ENCODE data around the gene GALNT3.

Gene GALNT3

DNA sequence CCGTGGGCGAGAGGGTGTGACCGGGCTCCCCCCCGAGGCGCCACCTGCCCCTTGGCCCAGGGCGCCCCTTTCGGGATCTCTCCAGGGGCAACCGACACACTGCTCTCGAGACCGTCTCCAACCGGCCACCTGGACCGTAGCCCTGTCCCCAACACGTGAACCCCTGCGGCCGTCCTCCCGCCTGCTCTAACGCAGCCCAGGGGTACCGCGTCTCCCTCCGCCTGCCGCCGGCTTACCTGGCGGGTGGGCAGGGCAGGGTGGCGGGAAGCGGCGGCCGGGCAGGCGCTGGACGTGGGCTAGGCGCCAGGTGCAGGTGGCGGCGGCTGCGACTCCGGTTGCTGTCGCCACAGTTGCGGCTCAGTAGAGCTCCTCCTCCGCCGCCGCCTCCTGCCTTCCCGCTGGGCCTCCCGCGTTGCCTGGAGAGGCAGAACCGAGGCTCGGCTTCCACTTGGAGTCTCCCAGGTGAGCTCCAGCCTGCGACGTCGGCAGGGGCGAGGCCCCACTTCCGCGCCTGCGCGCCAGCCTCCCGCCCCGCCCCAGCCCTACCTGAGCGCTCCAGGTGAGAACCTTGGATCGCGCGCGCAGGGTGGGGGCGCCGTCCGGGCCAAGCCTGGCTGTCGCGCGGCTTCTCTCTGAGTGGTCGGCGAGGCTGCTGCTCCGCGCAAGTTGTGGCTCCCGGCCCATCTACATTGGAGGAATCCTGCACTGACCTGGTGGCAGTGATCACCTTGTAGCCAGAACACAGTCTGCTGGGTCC lies at the start of gene GALNT3:
Gene GALNT3 (minus strand): TSS at position 469 of the 757 bp plus-strand sequence. CDS start 23,547 bp downstream, outside the sequence.
- peak; percentile 81 for DNase-seq (ENCODE audit: low spot score)

GRCh38 chr2:165843351-165843750 lies 49.3 kb upstream of the GALNT3 start:
- no peak for DNase-seq (ENCODE audit: low spot score)

DNA sequence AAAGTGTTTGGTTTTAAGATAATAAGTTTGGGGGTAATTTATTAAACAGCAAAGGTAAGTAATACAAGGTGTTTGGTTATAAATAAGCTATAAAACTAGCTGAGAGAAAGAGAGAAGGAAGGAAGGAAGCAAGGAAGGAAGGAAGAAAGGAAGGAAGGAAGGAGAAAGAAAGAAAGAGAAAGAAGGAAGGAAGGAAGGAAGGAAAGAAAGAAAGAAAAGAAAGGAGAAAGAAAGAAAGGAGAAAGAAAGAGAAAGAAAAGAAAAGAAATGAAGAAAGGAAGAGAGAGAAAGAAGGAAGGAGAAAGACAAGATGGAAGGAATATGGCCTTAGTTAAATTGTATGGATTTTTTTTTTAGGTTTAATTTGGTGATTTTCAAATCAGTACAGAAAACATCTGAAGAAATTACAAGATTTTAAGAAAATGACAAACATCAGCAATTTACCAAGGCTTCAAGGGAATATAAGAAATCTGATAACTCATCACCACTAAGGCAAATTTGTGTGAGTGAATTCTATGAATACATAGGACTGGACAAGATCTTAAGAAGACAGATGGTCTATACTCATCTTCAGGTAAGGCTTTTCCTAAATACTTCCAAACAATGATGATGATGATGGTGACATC lies 46.4 kb upstream of the GALNT3 start:
- DNase-seq (ENCODE audit: low spot score), result no peak

DNA sequence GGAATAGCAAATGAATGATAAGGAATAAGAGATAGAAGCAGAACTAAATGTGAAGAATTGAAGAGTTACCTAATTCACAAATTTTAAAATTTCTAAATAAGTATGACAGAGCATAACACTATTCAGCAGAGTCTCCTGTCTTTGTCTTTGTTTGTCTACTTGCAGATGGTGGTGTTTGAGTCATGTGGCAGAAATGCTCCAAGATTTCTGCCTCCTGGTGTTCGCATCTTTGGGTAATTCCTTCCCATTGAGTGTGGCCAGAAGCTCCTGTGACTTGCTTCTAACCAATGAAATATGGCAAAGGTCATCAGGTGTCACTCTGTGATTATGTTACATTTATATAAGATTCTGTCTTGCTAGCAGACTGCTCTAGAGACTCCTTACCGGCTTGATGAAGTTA lies 45.6 kb upstream of the GALNT3 start:
- DNase-seq (ENCODE audit: low spot score), result no peak

DNA sequence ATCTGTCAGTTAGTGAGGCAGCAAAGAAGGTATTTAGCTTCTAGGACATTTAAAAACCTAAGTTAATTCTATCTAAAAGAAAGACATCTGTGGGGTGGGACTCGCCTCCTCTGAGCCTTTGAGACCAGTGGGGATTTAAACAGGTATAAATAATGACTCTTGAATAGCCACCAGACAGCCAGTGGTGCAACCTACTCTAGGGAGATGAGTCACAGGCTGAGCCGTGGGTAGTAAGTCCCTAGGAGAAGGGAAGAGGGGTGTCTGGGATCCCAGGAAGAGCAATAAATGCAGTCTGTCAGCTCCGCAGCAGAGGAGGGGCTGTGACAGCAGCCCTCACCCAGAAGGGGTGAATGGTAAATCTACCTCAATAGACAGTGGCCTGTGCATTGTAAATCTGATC lies 43.1 kb upstream of the GALNT3 start:
- no peak for DNase-seq (ENCODE audit: low spot score)

DNA sequence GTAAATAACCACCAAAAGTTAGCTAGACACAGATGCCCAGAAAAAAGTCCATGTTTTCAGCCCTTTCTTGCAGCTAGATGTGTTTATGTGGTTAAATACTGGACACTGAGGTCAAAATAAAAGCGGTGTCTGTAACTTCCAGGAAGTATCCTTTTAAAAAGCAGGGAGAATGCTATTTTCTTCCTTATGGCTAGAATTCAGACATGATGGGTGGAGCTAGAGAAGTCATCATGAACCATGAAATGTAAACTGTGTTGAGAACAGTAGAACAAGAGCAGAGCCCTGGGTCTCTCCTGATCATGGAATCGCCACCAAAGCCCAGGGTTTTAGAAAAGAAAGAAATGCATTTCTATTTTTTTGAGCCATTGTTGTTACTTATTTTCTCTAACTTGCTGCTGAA lies 41.3 kb upstream of the GALNT3 start:
- DNase-seq (ENCODE audit: low spot score), result no peak

DNA sequence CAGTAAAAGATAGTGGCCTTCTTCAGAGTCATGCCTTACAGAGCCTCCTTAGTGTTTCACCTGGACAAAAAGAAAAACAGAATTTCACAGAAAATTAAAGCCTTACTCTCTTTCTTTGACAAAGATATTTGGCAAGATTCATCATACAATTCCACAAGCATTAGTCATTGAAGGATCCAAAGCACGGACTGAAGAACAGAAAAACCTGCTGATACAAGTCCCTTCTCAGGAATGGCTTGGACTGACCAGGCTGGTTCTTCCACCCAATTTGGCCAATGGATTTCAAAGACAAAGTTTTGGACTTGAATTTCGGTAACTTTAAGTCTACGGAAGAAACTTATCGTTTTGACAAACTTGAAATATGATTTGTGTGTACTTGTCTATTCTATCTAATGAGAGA lies 39.1 kb upstream of the GALNT3 start:
- no peak for DNase-seq (ENCODE audit: low spot score)

- no peak for DNase-seq (ENCODE audit: low spot score)
These were observed 33.9 kb upstream of the GALNT3 start for GRCh38 chr2:165827921-165828276.

DNA sequence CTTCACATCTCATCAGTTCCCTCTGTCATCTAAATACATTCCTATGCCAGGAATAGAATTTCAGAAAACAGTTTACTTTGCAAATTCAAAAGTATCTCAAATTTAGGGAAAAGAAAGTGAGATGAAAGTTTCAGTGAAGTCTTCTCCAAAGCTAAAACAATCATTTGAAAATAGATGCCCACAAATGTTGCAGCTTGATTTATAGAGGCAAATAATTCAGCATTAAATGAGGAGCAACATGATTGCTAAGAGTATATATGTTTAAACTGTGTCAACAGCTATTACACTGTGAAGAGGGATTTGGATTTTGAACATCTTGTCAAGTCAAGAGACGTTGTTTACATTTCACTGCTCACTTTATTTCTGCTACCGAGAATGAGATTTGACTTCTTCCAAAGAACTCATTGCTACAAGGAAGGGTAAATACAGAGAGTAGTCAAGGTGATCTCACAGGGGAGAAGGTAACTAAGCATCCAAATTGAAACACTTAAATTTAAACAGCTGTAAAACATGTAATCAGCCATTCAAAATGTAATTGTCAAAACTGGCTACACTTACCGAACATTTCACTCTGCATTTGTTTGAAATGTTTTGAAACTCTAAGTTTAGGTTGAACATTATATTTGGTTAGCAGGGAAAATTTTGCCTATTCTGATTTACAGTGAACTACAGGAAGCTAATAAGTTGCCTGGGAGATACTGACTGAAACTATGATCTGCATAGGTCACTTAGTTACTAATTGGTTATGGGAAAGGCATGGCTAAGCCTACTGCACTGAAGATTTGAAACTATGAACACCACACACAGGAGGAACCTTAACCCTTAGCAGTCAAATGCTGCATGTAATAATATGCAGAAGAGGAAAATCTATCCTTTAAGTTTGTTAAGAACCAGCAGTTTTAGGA lies 33.2 kb upstream of the GALNT3 start:
- no peak for DNase-seq (ENCODE audit: low spot score)

- DNase-seq (ENCODE audit: low spot score), result no peak
These were observed 31.0 kb upstream of the GALNT3 start for GRCh38 chr2:165825041-165825440.

- DNase-seq (ENCODE audit: low spot score), result no peak
These were observed 26.2 kb upstream of the GALNT3 start for GRCh38 chr2:165820296-165820695.

DNA sequence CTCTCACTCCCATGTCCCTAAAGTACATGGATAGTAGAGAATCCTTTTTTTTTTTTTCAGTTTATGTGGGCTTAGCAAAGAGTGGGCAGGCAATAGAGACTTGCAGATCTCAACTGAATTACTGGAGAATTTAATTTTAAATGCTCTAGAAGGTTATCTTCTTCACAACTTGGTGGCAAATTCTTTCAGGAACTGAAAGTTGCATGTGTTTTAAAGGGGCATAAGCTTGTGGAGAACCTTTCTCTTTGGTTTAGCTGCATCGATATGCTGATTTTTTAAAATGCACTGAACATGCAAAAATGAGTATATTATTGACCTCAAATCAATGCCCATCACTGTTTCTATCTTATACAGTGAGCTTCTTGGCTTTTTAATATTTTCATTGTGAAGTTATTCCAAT lies 24.9 kb upstream of the GALNT3 start:
- no peak for DNase-seq (ENCODE audit: low spot score)

GRCh38 chr2:165815299-165816141 lies 21.5 kb upstream of the GALNT3 start:
- no peak for DNase-seq (ENCODE audit: low spot score)

GRCh38 chr2:165814473-165814872 lies 20.4 kb upstream of the GALNT3 start:
- DNase-seq (ENCODE audit: low spot score), result no peak

GRCh38 chr2:165811592-165812370 lies 17.7 kb upstream of the GALNT3 start:
- no peak for DNase-seq (ENCODE audit: low spot score)

DNA sequence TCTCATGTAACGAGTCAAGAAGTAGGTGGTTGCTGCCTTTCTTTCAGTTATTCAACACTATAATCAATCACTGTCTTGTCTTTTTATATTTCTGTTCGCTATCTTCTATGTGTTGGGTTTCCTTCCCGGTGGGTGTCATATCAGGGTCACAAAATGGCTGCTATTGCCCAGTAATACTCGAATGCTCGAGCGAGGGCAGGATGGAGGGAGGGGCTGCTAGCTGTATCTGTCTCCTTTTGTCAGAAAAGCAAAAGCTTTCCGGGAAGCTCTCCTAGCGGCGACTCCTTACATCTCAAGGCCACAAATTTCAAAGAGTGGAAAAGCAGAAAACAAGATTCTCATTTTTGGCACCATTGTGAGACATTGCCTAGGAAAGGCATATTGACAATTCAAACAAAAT lies 16.4 kb upstream of the GALNT3 start:
- no peak for DNase-seq (ENCODE audit: low spot score)

DNA sequence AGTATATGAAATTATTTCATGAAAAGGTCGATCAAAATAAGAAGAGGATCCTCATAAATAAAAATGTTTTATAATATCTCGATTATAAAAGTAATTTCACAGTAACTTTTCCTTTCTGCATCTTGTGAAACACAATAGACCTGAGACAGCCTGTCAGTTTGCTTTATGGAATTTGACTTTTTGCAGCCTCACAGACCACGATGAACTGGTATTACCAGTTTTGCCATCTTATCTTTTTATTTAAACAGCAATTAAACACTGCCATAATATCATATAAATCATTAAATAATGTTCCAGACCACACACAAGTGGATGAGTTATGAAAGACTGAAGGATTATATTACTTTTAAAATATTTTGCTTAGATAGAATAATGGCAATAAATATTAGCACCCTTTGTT lies 10.7 kb upstream of the GALNT3 start:
- DNase-seq (ENCODE audit: low spot score), result no peak

- no peak for DNase-seq (ENCODE audit: low spot score)
These were observed 9.2 kb upstream of the GALNT3 start for GRCh38 chr2:165803123-165803760.

GRCh38 chr2:165801176-165801575 lies 7.1 kb upstream of the GALNT3 start:
- no peak for DNase-seq (ENCODE audit: low spot score)

- DNase-seq (ENCODE audit: low spot score), result no peak
These were observed 2.9 kb upstream of the GALNT3 start for GRCh38 chr2:165796819-165797530.

Data from SW480 (cell line).